HepG2 (cell line): Measurements from ENCODE around the gene PBX2. TPM values are rescaled to one million over a fixed set of nuclear protein-coding genes. Genes with fewer than 3 reads are reported as not detected.

Experiments used
- AFF4 ChIP-seq: sonication (generic); formaldehyde crosslinking; IDR thresholded peaks from 2 replicates; pipeline ENCODE4 v1.4.0; 2020; ENCODE audit warnings: missing genetic modification reagents
- AHR ChIP-seq: IDR thresholded peaks from 2 replicates; pipeline ENCODE4 v1.6.1; 2018; ENCODE audit warnings: missing genetic modification reagents, missing compliant biosample characterization
- CSRNP1 ChIP-seq: sonication (generic); formaldehyde crosslinking; IDR thresholded peaks from 2 replicates; pipeline ENCODE4 v1.8.1; 2023; ENCODE audit warnings: mild to moderate bottlenecking, missing genetic modification reagents
- HIC2 ChIP-seq: sonication (generic); formaldehyde crosslinking; IDR thresholded peaks from 2 replicates; pipeline ENCODE4 v1.9.0; 2022; ENCODE audit warnings: low read depth, missing genetic modification reagents
- MLXIP ChIP-seq: sonication (generic); formaldehyde crosslinking; IDR thresholded peaks from 2 replicates; pipeline ENCODE4 v1.9.0; 2021; ENCODE audit warnings: missing genetic modification reagents, borderline replicate concordance
- MYNN ChIP-seq: sonication (generic); formaldehyde crosslinking; IDR thresholded peaks from 2 replicates; pipeline ENCODE4 v1.4.0; 2020; ENCODE audit warnings: mild to moderate bottlenecking, low read depth, missing genetic modification reagents
- SMARCC2 ChIP-seq: fragments of 450-650 bp; IDR thresholded peaks from 2 replicates; pipeline ENCODE4 v1.6.1; 2017; ENCODE audit warnings: antibody characterized with exemption, mild to moderate bottlenecking
- polyA plus RNA-seq, 8 experiments: library from polyadenylated mRNA; depleted of rRNA in 3 of 8; stranded (reverse) in 7 of 8; unstranded in 1 of 8; fragments of >200 nt; fragmentation: Illumina TruSeq in 4 of 8; extraction: Trizol in 4 of 8; gene quantifications; 2 replicates each; pipeline versions ENCODE4 v1.2.1 to v1.2.3, GENCODE V29; 2011 to 2016; ENCODE audit warnings: low read depth in 4 of 8, missing spikeins in 1 of 8, mixed read lengths in 1 of 8; ENCODE audit not compliant: insufficient read depth in 1 of 8
- total RNA-seq, 5 experiments: library from RNA; depleted of rRNA; stranded (reverse); fragments of >200 nt; fragmentation: Illumina TruSeq; extraction: Trizol; gene quantifications; 2 replicates each; pipeline ENCODE4 v1.2.3, GENCODE V29; 2016; ENCODE audit warnings: low read depth in 1 of 5

PBX2 gene
- total and polyA plus RNA-seq, 2 of the 13 experiments (the other 11 are each of a cell fraction or from before 2014, with no cell fraction given), result 42.3 to 77.8 TPM

GRCh38 chr6:32147401-32148132 is 42.4 kb downstream of the PBX2 start (continued):
- TF ChIP-seq AFF4 (CRISPR knock-in tag) (no peak), MYNN (no peak), HIC2 (CRISPR knock-in tag) (no peak), MLXIP (no peak), AHR (CRISPR knock-in tag) (no peak), SMARCC2 (no peak), CSRNP1 (CRISPR knock-in tag) (no peak)
